Ovary (tissue), 3 donors: ENCODE results near the gene FBXL12.

Experiments
- EP300 ChIP-seq: sonication (generic); formaldehyde crosslinking; IDR thresholded peaks from one replicate; pipeline ENCODE4 v1.6.1; 2017; ENCODE audit warnings: antibody characterized with exemption
- POLR2A ChIP-seq: fragments of 450-650 bp; IDR thresholded peaks from one replicate; pipeline ENCODE4 v1.6.1; 2017; ENCODE audit warnings: antibody characterized with exemption, mild to moderate bottlenecking, moderate library complexity
- TF ChIP-seq, protein P1 (sequence below), 3 donors: fragments of 450-650 bp in 2 of 3; fragments of 200-600 bp in 1 of 3; IDR thresholded peaks; one replicate each; pipeline versions ENCODE4 v1.5.1 to v1.8.0; 2016 to 2022; ENCODE audit warnings: antibody characterized with exemption in 3 of 3, mild to moderate bottlenecking in 1 of 3
- donor health status: DM: no; HTN: no; CAD: no.

DNA sequence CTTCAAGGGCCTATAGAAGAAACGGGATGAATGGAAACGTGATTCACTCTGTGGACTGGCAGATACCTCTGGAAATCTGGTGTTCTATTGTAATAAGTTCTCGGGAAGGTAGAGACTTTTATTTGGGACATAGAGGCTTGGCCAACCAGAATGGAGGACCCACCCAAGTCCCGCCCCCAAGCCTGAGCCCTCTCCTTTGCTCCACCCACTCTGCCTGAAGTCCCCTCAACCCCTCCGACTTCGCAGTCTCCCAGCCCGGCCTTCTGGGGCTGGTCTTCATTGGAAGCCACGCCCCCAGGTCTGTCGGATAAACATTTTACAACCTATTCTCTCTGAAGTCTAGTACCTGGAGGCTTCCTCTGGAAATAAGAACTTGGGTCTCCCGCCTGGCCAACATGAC is 16.9 kb downstream of the FBXL12 start:
- TF ChIP-seq, protein P1, sequence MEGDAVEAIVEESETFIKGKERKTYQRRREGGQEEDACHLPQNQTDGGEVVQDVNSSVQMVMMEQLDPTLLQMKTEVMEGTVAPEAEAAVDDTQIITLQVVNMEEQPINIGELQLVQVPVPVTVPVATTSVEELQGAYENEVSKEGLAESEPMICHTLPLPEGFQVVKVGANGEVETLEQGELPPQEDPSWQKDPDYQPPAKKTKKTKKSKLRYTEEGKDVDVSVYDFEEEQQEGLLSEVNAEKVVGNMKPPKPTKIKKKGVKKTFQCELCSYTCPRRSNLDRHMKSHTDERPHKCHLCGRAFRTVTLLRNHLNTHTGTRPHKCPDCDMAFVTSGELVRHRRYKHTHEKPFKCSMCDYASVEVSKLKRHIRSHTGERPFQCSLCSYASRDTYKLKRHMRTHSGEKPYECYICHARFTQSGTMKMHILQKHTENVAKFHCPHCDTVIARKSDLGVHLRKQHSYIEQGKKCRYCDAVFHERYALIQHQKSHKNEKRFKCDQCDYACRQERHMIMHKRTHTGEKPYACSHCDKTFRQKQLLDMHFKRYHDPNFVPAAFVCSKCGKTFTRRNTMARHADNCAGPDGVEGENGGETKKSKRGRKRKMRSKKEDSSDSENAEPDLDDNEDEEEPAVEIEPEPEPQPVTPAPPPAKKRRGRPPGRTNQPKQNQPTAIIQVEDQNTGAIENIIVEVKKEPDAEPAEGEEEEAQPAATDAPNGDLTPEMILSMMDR (IDR thresholded peaks at IDR 0.05), result no peak
- TF ChIP-seq POLR2A, result no peak
- no peak for TF ChIP-seq EP300
